ENCODE data around the gene KIF19.

KIF19 gene

DNA sequence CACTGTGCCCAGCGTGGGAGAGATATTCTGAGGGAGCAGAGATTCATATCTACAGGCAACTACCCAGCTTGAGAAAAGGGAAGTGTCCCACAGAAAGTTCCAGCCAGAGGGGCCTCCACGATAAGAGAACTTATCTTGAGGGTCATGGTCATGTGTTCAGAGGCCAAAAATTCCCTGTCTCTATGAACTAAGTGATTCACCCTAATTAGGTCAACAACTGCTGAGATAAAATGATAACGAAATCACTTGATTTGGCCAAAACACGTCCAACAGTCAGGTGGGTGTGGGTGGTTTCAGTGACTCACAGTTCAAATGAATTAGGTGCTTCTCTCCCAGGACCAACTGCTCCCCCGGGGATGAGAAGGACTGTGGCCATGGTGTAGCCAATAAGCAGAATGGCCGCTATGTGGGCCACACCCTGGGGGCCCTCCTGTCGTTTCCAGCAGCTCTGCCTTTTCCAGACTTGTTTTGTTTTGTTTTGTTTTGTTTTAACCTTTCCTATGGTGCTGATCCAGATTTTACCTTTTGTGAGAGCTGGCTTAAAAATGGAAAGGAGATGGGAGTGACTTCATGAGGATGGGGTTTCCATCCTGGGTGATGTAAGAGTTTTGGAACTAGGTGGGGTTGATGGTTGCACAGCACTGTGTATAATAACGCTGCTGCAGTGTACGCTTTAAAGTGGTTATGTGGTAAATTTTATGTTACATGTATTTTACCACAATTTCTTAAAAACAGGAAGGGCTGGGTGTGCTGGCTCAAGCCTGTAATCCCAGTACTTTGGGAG, 43.2 kb upstream of the KIF19 start:
- peak; percentile 69 for DNase-seq (ENCODE audit: low spot score)
- TF ChIP-seq, protein P1, sequence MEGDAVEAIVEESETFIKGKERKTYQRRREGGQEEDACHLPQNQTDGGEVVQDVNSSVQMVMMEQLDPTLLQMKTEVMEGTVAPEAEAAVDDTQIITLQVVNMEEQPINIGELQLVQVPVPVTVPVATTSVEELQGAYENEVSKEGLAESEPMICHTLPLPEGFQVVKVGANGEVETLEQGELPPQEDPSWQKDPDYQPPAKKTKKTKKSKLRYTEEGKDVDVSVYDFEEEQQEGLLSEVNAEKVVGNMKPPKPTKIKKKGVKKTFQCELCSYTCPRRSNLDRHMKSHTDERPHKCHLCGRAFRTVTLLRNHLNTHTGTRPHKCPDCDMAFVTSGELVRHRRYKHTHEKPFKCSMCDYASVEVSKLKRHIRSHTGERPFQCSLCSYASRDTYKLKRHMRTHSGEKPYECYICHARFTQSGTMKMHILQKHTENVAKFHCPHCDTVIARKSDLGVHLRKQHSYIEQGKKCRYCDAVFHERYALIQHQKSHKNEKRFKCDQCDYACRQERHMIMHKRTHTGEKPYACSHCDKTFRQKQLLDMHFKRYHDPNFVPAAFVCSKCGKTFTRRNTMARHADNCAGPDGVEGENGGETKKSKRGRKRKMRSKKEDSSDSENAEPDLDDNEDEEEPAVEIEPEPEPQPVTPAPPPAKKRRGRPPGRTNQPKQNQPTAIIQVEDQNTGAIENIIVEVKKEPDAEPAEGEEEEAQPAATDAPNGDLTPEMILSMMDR (IDR thresholded peaks at IDR 0.05; ENCODE audit: extremely low read depth, insufficient read depth, missing control alignments), result no peak
- in situ Hi-C loops (cut with MboI; ENCODE audit: low pct_unique_long_range_greater_than_20kb, low sequenced_read_pairs, unreplicated experiment), result no loop called here

DNA sequence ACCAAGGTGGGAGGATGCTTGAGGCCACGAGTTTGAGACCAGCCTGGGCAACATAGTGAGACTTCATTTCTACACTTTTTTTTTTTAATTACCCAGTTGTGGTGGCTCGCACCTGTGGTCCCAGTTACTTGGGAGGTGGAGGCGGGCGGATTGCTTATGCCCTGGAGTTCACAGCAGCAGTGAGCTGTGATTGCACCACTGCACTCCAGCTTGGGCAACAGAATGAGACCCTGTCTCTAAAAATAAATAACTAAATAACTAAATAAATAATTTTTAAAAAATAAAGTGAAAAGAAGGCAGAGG, 42.7 kb upstream of the KIF19 start:
- DNase-seq (ENCODE audit: low spot score), result no peak
- TF ChIP-seq, protein P1 (IDR thresholded peaks at IDR 0.05; ENCODE audit: extremely low read depth, insufficient read depth, missing control alignments), result no peak
- in situ Hi-C loops (cut with MboI; ENCODE audit: low pct_unique_long_range_greater_than_20kb, low sequenced_read_pairs, unreplicated experiment), result no loop called here

- in situ Hi-C loops (cut with MboI; ENCODE audit: low pct_unique_long_range_greater_than_20kb, low sequenced_read_pairs, unreplicated experiment), result no loop called here
- TF ChIP-seq, protein P1 (IDR thresholded peaks at IDR 0.05; ENCODE audit: extremely low read depth, insufficient read depth, missing control alignments), result no peak
- DNase-seq (ENCODE audit: low spot score), result no peak
These were observed 38.9 kb upstream of the KIF19 start for GRCh38 chr17:74287031-74287602.

- in situ Hi-C loops (cut with MboI; ENCODE audit: low pct_unique_long_range_greater_than_20kb, low sequenced_read_pairs, unreplicated experiment), result no loop called here
- TF ChIP-seq, protein P1 (IDR thresholded peaks at IDR 0.05; ENCODE audit: extremely low read depth, insufficient read depth, missing control alignments), result no peak
- DNase-seq (ENCODE audit: low spot score), result peak; percentile 65
These were observed 37.2 kb upstream of the KIF19 start for GRCh38 chr17:74288785-74289184.

- no peak for DNase-seq (ENCODE audit: low spot score)
- in situ Hi-C loops (cut with MboI; ENCODE audit: low pct_unique_long_range_greater_than_20kb, low sequenced_read_pairs, unreplicated experiment), result no loop called here
- TF ChIP-seq, protein P1 (IDR thresholded peaks at IDR 0.05; ENCODE audit: extremely low read depth, insufficient read depth, missing control alignments), result no peak
These were observed 36.3 kb upstream of the KIF19 start for GRCh38 chr17:74289688-74290087.

DNA sequence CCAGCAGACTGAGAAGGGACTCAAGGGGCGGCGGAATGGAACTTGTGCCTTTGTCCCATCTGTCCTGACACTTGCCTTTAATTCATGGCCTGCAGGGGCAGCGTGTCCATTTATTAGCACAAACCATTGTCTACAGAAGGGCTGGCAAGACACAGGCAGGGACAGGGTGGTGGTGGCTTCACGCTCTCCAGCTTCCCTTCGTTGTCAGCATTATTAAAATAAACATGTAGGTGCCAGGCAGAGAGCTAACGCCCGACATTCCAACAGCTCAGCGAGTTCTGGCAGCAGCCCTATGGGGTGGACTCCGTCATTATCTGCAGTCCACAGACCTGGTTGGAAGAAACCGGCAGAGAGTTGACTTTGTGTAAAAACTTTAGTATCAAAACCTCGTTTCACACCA, 35.7 kb upstream of the KIF19 start:
- in situ Hi-C loops (cut with MboI; ENCODE audit: low pct_unique_long_range_greater_than_20kb, low sequenced_read_pairs, unreplicated experiment), result no loop called here
- no peak for DNase-seq (ENCODE audit: low spot score)
- TF ChIP-seq, protein P1 (IDR thresholded peaks at IDR 0.05; ENCODE audit: extremely low read depth, insufficient read depth, missing control alignments), result no peak
